BJ (cell line): ENCODE results near the gene GINM1. TPM values are rescaled to one million over a fixed set of nuclear protein-coding genes. Genes with fewer than 3 reads are reported as not detected.

ENCODE experiments used
- CTCF ChIA-PET: fragments of 350-600 bp; formaldehyde crosslinking; extraction: SDS; loops from one replicate; lab custom pipeline; 2021; ENCODE audit warnings: antibody characterized with exemption, inconsistent platforms; lab: Yijun Ruan, JAX
- POLR2A ChIA-PET: fragments of 300-600 bp; sonication (Branson Sonifier 250); formaldehyde crosslinking; extraction: SDS; loops from one replicate; lab custom pipeline; 2021; ENCODE audit warnings: antibody characterized with exemption; lab: Charles Lee
- DNase-seq: peaks from one replicate; pipeline ENCODE4 v3.0.0-alpha.2; 2011; ENCODE audit warnings: low read depth
- H3K27me3 ChIP-seq: 2 replicates; pipeline ENCODE4 v1.6.0; 2011; ENCODE audit warnings: low read length; ENCODE audit not compliant: control insufficient read depth, insufficient read depth
- H3K36me3 ChIP-seq: 2 replicates; pipeline ENCODE4 v1.5.1; 2011; ENCODE audit warnings: low read length; ENCODE audit not compliant: control insufficient read depth, insufficient read depth
- H3K4me3 ChIP-seq: 2 replicates; pipeline ENCODE4 v1.5.1; 2011; ENCODE audit warnings: low read depth, mild to moderate bottlenecking, control low read depth, low read length
- polyA plus RNA-seq: library from polyadenylated mRNA; depleted of rRNA; stranded (reverse); fragments of >200 nt; gene quantifications from 2 replicates; pipeline ENCODE4 v1.2.3, GENCODE V29; 2011; rRNA removed
- small RNA-seq: library from RNA; depleted of rRNA; stranded (forward); fragments of <200 nt; gene quantifications from one replicate; pipeline ENCODE3, GENCODE V24; 2012; ENCODE audit warnings: low replicate concordance, low read depth; ENCODE audit not compliant: insufficient read length
- TF ChIP-seq, protein P1 (sequence below): IDR thresholded peaks from 2 replicates; pipeline ENCODE4 v1.5.1; 2011; ENCODE audit warnings: low read depth, mild to moderate bottlenecking, control low read depth, inconsistent platforms, low read length, moderate library complexity; ENCODE audit not compliant: insufficient read depth

GINM1 gene
- polyA plus RNA-seq, 1 experiment, result 38.0 TPM

DNA sequence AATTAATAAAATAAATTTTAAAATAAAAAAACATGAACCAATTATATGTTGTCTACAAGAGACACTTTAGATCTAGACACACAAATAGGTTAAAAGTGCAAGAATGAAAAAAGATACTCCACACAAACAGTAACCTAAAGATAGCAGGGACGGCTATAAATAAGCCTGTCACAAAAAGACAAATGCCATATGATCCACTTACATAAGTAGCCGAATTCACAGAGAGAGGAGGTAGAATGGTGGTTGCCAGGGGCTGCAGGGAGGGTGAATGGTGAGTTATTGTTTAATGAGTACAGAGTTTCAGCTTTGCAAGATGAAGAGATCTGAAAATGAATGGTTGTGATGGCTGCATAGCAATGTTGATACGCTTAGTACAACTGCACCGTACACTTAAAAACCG, 49.6 kb downstream of the GINM1 start:
- POLR2A ChIA-PET, result no interaction called here
- Histone ChIP-seq H3K4me3 (no peak overlapping the region), H3K27me3 (no peaks in the 10 kb centered on the region), H3K36me3 (peaks cover 2% of the 10 kb centered on the region; the same call in 1 of the 2 replicates)
- TF ChIP-seq, protein P1, sequence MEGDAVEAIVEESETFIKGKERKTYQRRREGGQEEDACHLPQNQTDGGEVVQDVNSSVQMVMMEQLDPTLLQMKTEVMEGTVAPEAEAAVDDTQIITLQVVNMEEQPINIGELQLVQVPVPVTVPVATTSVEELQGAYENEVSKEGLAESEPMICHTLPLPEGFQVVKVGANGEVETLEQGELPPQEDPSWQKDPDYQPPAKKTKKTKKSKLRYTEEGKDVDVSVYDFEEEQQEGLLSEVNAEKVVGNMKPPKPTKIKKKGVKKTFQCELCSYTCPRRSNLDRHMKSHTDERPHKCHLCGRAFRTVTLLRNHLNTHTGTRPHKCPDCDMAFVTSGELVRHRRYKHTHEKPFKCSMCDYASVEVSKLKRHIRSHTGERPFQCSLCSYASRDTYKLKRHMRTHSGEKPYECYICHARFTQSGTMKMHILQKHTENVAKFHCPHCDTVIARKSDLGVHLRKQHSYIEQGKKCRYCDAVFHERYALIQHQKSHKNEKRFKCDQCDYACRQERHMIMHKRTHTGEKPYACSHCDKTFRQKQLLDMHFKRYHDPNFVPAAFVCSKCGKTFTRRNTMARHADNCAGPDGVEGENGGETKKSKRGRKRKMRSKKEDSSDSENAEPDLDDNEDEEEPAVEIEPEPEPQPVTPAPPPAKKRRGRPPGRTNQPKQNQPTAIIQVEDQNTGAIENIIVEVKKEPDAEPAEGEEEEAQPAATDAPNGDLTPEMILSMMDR, result no peak
- CTCF ChIA-PET, result no interaction called here
- no peak for DNase-seq

- ChIA-PET POLR2A (no interaction called here), CTCF (no interaction called here)
- peaks cover 4% of the 10 kb centered on the region; the same call in 1 of the 2 replicates for H3K36me3 ChIP-seq
- DNase-seq, result no peak
- H3K27me3 ChIP-seq, result no peaks in the 10 kb centered on the region
- H3K4me3 ChIP-seq, result no peak overlapping the region
- TF ChIP-seq, protein P1, result no peak
Measured at GRCh38 chr6:149627672-149628071, 61.5 kb downstream of the GINM1 start.

DNA sequence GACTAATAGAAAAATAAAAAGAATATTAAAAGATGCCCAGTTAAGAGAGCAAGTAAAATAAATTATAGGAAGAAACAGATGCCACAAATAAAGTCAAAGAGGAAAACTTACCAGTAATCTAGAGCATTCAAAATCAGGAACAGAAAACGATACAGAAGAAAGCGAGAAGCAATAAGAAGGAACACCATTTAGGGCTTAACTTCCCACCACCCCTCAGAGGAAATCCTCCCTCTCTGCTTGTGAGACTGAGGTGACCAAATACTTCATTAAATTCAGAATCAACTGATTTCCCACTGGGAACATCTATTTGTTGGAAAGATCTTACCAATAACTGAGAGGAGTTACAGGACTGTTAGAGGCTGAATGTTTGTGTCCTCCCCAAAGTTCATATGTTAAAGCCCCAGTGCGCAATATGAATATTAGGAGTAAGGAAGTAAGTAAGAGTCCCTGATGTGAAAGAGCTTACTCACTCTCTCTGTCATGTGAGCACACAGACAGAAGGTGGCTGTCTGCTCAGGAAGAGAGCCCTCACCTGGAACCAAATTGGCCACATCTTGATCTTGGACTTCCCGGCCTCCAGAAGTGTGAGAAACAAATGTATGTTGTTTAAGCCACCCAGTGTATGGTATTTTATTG, 62.8 kb downstream of the GINM1 start:
- TF ChIP-seq, protein P1, result no peak
- DNase-seq, result no peak
- CTCF ChIA-PET, result interaction anchor here (1.6 kb wide), 1 partner anchor 21 kb away, joined by 3 read pairs; no protein-coding TSS in a partner anchor

GRCh38 chr6:149634315-149634714, 68.1 kb downstream of the GINM1 start:
- DNase-seq, result no peak
- H3K27me3 ChIP-seq, result no peaks in the 10 kb centered on the region
- H3K4me3 ChIP-seq, result no peak overlapping the region
- no peaks in the 10 kb centered on the region for H3K36me3 ChIP-seq
- TF ChIP-seq, protein P1, result no peak
- ChIA-PET POLR2A (no interaction called here), CTCF (no interaction called here)

More for the DNA sequence above, 62.8 kb downstream of the GINM1 start:
- no peaks in the 10 kb centered on the region for H3K27me3 ChIP-seq
- peaks cover 4% of the 10 kb centered on the region; the same call in 1 of the 2 replicates for H3K36me3 ChIP-seq
- POLR2A ChIA-PET, result no interaction called here
- H3K4me3 ChIP-seq, result no peak overlapping the region

DNA sequence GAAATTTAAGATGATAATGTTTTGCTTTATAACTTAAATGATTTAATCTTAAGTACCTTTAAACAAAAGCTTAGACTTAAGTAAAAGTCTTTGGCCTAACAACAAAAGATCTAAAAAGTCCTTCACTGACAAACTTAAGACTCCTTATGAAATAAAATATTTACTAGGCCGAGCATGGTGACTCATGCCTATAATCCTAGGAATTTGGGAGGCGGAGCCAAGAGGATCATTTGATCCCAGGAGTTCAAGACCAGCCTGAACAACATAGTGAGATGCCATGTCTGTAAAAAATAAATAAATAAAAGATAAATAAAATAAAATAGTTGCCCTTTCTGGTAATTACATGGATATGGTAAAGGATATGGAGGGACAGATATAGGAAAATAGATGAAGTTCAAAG, 69.9 kb downstream of the GINM1 start:
- ChIA-PET CTCF (no interaction called here), POLR2A (no interaction called here)
- Histone ChIP-seq H3K27me3 (no peaks in the 10 kb centered on the region), H3K36me3 (no peaks in the 10 kb centered on the region), H3K4me3 (no peak overlapping the region)
- peak; percentile 31 for DNase-seq
- TF ChIP-seq, protein P1, result no peak

Small RNAs within 50 kb of the gene (small RNA-seq; reads per million reads assigned to genes)
- gene RF00019 (not detected), gene RF00410 (not detected), gene RNU7-3P (not detected)

Other genes starting within 250 kb of the GINM1 start
- gene TAB2, start 248.7 kb upstream of the GINM1 start, polyA plus RNA-seq, result 23.9 and 41.0 TPM in 2 replicates
- 0.23 TPM in 1 of 2 replicates, not detected in the other for gene SUMO4, start 166.1 kb upstream of the GINM1 start, polyA plus RNA-seq
- gene ZC3H12D, start 81.4 kb upstream of the GINM1 start, polyA plus RNA-seq, result 0.02 and 0.04 TPM in 2 replicates
- gene PPIL4, start 20.3 kb upstream of the GINM1 start, polyA plus RNA-seq, result 2.6 and 7.4 TPM in 2 replicates
- 15.6 and 26.9 TPM in 2 replicates for gene KATNA1, start 82.3 kb downstream of the GINM1 start, polyA plus RNA-seq
- 12.4 and 16.7 TPM in 2 replicates for gene LATS1, start 151.7 kb downstream of the GINM1 start, polyA plus RNA-seq
- 20.1 and 35.4 TPM in 2 replicates for gene NUP43, start 180.2 kb downstream of the GINM1 start, polyA plus RNA-seq
- 63.2 and 106 TPM in 2 replicates for gene PCMT1, start 183.4 kb downstream of the GINM1 start, polyA plus RNA-seq